Sigmoid colon (tissue), 7 donors: Measurements from ENCODE around the gene TOM1L2. TPM values are rescaled to one million over a fixed set of nuclear protein-coding genes. Genes with fewer than 3 reads are reported as not detected.
A peak's percentile ranks its signal among the peaks of the same experiment; 100 is the strongest.
"Not testable (repeated sequence)": the region's sequence is repeated elsewhere in the genome, so short reads cannot be mapped to it uniquely, and the experiment has no call there.

Experiments used
- DNase-seq: peaks from one replicate; pipeline ENCODE4 v3.0.0-alpha.2; 2019
- H3K27ac ChIP-seq, 4 donors: fragments of 200-600 bp; sonication (generic); one replicate each; pipeline ENCODE4 v1.5.1; 2016 to 2019; ENCODE audit warnings: mild to moderate bottlenecking in 1 of 4
- H3K27me3 ChIP-seq, 3 donors: fragments of 200-600 bp; sonication (generic); one replicate each; pipeline ENCODE4 v1.5.1; 2019; ENCODE audit warnings: mild to moderate bottlenecking in 1 of 3
- H3K36me3 ChIP-seq, 4 donors: fragments of 200-600 bp; sonication (generic); one replicate each; pipeline ENCODE4 v1.5.1; 2016 to 2019
- H3K4me1 ChIP-seq, 4 donors: fragments of 200-600 bp; sonication (generic); one replicate each; pipeline ENCODE4 v1.5.1; 2017 to 2019
- H3K4me3 ChIP-seq, 4 donors: fragments of 200-600 bp; sonication (generic); one replicate each; pipeline ENCODE4 v1.5.1; 2017 to 2019; ENCODE audit warnings: mild to moderate bottlenecking in 2 of 4, moderate library complexity in 1 of 4
- H3K9me3 ChIP-seq, 4 donors: fragments of 200-600 bp in 3 of 4; sonication (generic) in 3 of 4; one replicate each; pipeline versions ENCODE4 v1.5.1 to v1.6.1; 2013 to 2019
- EP300 ChIP-seq, 4 donors: sonication (generic); formaldehyde crosslinking; IDR thresholded peaks; one replicate each; pipeline ENCODE4 v1.6.1; 2017; ENCODE audit warnings: antibody characterized with exemption in 4 of 4
- POLR2A ChIP-seq, 2 donors: fragments of 450-650 bp; IDR thresholded peaks; one replicate each; pipeline ENCODE4 v1.6.1; 2016; ENCODE audit warnings: antibody characterized with exemption in 2 of 2, mild to moderate bottlenecking in 2 of 2, moderate library complexity in 2 of 2
- POLR2AphosphoS5 ChIP-seq, 4 donors: sonication (generic); formaldehyde crosslinking; IDR thresholded peaks; one replicate each; pipeline ENCODE4 v1.6.1; 2017; ENCODE audit warnings: antibody characterized with exemption in 4 of 4
- WGBS, 2 donors: extraction: QIAGEN DNeasy Blood & Tissue Kit; methylation state at CpG; one replicate each; pipeline ENCODE4 v1.1.7; 2013; 5-methylcytosine and 5-hydroxymethylcytosine counted together
- intact Hi-C: fragments of 100-400 bp; cut with DNase I; formaldehyde crosslinking; loops from one replicate; pipeline ENCODE4 v1.15.1; 2023
- polyA plus RNA-seq, 3 donors: library from polyadenylated mRNA; stranded (reverse); fragments of 200-250 nt; gene quantifications; one replicate each; pipeline ENCODE4 v1.2.3, GENCODE V29; 2013
- total RNA-seq, 4 donors: library from RNA; depleted of rRNA; stranded (reverse); fragments of >200 nt; gene quantifications; one replicate each; pipeline ENCODE4 v1.1.0, GENCODE V29; 2016
- TF ChIP-seq, protein P1 (sequence below), 4 experiments: fragments of 450-650 bp in 3 of 4; fragments of 200-600 bp in 1 of 4; IDR thresholded peaks; one replicate each; pipeline ENCODE4 v1.5.1; 2016 to 2019; ENCODE audit warnings: antibody characterized with exemption in 4 of 4, mild to moderate bottlenecking in 3 of 4, moderate library complexity in 2 of 4
- donor health status: healthy with polysubstance abuse.
- donor health status: Bipolar disorder and iron deficiency.
- donor health status: healthy.

TOM1L2 gene
- total and polyA plus RNA-seq, 7 donors, result 13.8 to 215 (median 43.3) TPM

DNA sequence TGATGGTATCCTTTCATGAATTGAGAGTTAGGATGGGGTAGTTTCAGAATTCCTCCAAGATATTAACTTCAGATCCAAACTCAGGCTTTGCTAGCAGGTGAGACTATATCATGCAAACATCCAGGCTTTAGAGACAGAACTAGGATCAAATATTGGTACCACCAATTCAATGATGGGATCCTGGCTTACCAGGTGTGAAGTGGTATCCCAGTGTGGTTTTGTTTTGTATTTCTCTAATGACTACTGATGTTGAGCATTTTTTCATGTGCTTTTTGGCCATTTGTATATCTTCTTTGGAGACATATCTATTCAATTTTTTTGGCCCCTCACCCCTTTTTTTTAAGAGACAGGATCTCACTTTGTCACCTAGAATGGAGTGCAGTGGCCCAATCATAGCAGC is 57.0 kb downstream of the TOM1L2 start:
- Histone ChIP-seq H3K27me3 (no peaks in the 10 kb centered on the region), H3K9me3 (no peaks in the 10 kb centered on the region), H3K36me3 (no peaks in the 10 kb centered on the region), H3K4me3 (no peak overlapping the region), H3K27ac (no peak overlapping the region), H3K4me1 (peaks cover 0 to 45% (median 32%) of the 10 kb centered on the region in 4 donors)
- TF ChIP-seq, protein P1, sequence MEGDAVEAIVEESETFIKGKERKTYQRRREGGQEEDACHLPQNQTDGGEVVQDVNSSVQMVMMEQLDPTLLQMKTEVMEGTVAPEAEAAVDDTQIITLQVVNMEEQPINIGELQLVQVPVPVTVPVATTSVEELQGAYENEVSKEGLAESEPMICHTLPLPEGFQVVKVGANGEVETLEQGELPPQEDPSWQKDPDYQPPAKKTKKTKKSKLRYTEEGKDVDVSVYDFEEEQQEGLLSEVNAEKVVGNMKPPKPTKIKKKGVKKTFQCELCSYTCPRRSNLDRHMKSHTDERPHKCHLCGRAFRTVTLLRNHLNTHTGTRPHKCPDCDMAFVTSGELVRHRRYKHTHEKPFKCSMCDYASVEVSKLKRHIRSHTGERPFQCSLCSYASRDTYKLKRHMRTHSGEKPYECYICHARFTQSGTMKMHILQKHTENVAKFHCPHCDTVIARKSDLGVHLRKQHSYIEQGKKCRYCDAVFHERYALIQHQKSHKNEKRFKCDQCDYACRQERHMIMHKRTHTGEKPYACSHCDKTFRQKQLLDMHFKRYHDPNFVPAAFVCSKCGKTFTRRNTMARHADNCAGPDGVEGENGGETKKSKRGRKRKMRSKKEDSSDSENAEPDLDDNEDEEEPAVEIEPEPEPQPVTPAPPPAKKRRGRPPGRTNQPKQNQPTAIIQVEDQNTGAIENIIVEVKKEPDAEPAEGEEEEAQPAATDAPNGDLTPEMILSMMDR (IDR thresholded peaks at IDR 0.05), result no peak
- TF ChIP-seq EP300 (IDR thresholded peaks at IDR 0.05), result no peak
- no peak for TF ChIP-seq POLR2A (IDR thresholded peaks at IDR 0.05)
- no peak for TF ChIP-seq POLR2AphosphoS5 (IDR thresholded peaks at IDR 0.05)
- intact Hi-C loops, result no loop called here
- peak; percentile 0 for DNase-seq

DNA sequence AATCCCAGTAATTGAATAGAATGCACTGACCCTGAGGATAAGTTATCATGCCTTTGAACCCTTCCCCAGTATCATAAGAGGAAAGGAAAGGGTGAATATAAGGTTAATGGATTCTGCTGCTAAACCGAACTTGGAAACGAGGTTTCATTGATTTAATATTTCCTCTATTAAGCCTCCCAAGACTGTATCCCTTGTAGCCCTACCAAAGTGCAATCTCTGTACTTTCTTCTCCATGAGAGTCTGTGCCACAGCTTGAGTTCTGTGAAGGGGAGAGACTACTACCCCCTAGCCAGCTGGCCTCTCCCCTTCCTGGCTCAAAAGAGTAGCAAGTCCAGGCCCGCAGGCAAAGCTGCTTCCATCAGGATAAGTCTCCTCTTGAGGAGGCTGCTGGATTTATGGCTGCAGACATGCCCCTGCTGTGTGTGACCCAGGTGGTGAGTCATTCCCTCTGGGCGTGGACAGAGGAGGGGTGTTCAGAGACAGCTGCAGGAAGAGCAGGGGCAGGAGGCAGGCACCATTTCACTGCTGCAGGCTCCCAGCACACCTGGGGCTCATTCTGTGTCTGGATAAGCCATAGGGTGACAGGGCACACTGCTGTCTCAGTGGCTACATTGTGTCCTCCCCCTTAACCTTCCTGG is 58.4 kb downstream of the TOM1L2 start:
- Histone ChIP-seq H3K27ac (peak overlapping the region in 3 of 4 donors; percentile 47 to 60 (median 59)), H3K4me3 (no peak overlapping the region), H3K36me3 (no peaks in the 10 kb centered on the region), H3K4me1 (peaks cover 0 to 34% (median 23%) of the 10 kb centered on the region in 4 donors), H3K9me3 (no peaks in the 10 kb centered on the region), H3K27me3 (no peaks in the 10 kb centered on the region)
- TF ChIP-seq POLR2AphosphoS5 (IDR thresholded peaks at IDR 0.05) (peak; percentile 39 to 75 (median 56)), POLR2A (IDR thresholded peaks at IDR 0.05) (no peak)
- peak; percentile 92 for DNase-seq
- intact Hi-C loops, result no loop called here
- WGBS, 2 donors, result 6 to 30% methylated on average over 4 of the region's 4 CpGs

DNA sequence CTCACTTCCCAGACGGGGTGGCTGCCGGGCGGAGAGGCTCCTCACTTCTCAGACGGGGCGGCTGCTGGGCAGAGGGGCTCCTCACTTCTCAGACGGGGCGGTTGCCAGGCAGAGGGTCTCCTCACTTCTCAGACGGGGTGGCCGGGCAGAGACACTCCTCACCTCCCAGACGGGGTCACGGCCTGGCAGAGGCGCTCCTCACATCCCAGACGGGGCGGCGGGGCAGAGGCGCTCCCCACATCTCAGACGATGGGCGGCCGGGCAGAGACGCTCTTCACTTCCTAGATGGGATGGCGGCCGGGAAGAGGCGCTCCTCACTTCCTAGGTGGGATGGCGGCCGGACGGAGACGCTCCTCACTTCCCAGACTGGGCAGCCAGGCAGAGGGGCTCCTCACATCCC is 59.9 kb downstream of the TOM1L2 start:
- 95 to 98% methylated on average over 22 of the region's 27 CpGs for WGBS, 2 donors
- intact Hi-C loops, H3K27ac ChIP-seq, H3K36me3 ChIP-seq, H3K27me3 ChIP-seq, H3K4me3 ChIP-seq, H3K9me3 ChIP-seq: not testable (repeated sequence)
- peaks cover 0 to 28% (median 20%) of the 10 kb centered on the region in 4 donors for H3K4me1 ChIP-seq
- DNase-seq, result peak; percentile 39

DNA sequence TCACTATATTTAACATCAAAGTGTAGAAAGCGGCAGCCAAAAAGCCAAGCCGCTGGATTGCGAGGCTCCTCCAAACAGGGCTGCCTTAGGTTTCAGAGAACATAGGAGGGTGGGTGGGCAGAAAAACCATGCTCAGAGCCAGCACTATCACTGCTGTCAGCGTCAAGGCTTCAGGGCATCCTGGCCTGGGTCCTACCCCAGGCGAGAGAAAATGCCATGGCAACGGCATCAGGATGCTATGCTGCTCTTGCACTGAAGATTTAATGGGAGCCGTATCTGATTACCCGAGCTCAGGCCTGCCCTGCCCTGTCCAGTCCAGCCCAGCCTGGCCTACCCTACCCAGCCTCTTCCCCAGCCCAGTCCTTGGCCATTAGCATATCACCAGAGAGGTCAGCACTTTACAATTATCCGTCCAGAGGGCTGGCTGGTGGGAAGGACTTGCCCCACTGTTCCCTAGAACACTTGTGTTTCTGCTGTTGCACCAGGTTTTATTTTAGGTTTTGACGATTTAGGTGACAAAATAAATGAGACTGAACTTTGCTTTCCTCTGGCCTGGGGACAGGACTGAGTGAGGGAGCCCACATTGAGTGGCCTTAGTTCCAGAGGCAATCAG is 61.1 kb downstream of the TOM1L2 start:
- no peak overlapping the region for H3K27ac ChIP-seq
- no peak overlapping the region for H3K4me3 ChIP-seq
- DNase-seq, result peak; percentile 33
- H3K4me1 ChIP-seq, result peaks cover 0 to 38% (median 29%) of the 10 kb centered on the region in 4 donors
- H3K27me3 ChIP-seq, result no peaks in the 10 kb centered on the region
- TF ChIP-seq, protein P1 (IDR thresholded peaks at IDR 0.05), result no peak
- TF ChIP-seq POLR2AphosphoS5 (IDR thresholded peaks at IDR 0.05) (no peak), POLR2A (IDR thresholded peaks at IDR 0.05) (no peak), EP300 (IDR thresholded peaks at IDR 0.05) (no peak)
- intact Hi-C loops, result no loop called here
- H3K9me3 ChIP-seq, result no peaks in the 10 kb centered on the region
- 89 to 91% methylated on average over 10 of the region's 10 CpGs for WGBS, 2 donors
- H3K36me3 ChIP-seq, result no peaks in the 10 kb centered on the region

DNA sequence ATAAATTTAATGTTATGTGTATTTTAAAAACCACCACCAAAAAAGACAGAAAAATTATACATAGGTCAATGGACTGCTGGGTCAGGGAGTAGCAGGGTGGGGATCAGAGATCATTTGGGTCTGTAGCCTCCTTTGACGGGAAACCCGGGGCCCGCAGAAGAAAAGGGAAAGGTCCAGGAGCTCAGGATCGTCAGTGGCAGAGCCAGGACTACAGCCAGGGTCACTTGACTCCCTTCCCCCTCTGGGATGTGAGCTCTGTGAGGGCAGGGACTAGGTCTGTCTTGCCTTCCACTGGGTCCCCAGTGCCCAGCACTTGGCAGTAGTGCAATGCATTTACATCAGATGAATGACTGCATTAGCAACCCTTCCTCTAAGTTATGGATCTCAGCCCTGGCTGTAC is 62.1 kb downstream of the TOM1L2 start:
- H3K4me1 ChIP-seq, result peaks cover 0 to 40% (median 30%) of the 10 kb centered on the region in 4 donors
- 78 to 82% methylated on average over 4 of the region's 4 CpGs for whole genome bisulfite sequencing, 2 donors
- no peak overlapping the region for H3K4me3 ChIP-seq
- H3K27me3 ChIP-seq, result no peaks in the 10 kb centered on the region
- DNase-seq, result peak; percentile 43
- intact Hi-C loops, result no loop called here
- no peaks in the 10 kb centered on the region for H3K9me3 ChIP-seq
- H3K27ac ChIP-seq, result no peak overlapping the region
- H3K36me3 ChIP-seq, result peaks cover 0 to 5% (median 0%) of the 10 kb centered on the region in 4 donors
- TF ChIP-seq, protein P1 (IDR thresholded peaks at IDR 0.05), result no peak
- TF ChIP-seq EP300 (IDR thresholded peaks at IDR 0.05), result no peak
- TF ChIP-seq POLR2AphosphoS5 (IDR thresholded peaks at IDR 0.05), result no peak
- TF ChIP-seq POLR2A (IDR thresholded peaks at IDR 0.05), result no peak
